HG02852 (cell line): ENCODE measurements around the gene ERCC5.

ENCODE experiments used
- ATAC-seq: cut with Tn5 transposase; IDR thresholded peaks from one replicate; pipeline ENCODE4 v1.9.1; 2021; ENCODE audit warnings: mild to moderate bottlenecking, moderate library complexity; ENCODE audit not compliant: unreplicated experiment

Gene ERCC5

GRCh38 chr13:102914339-102914930 is 68.6 kb downstream of the ERCC5 start:
- ATAC-seq = no peak

- ATAC-seq = no peak
These were observed 69.6 kb downstream of the ERCC5 start for GRCh38 chr13:102915393-102915930.

- ATAC-seq = no peak
These were observed 71.2 kb downstream of the ERCC5 start for GRCh38 chr13:102917019-102917418.

- no peak for ATAC-seq
These were observed 76.4 kb downstream of the ERCC5 start for GRCh38 chr13:102922184-102922583.
